Body of pancreas (tissue), 4 donors: ENCODE data around the gene AGBL4.

ENCODE experiments used
- POLR2A ChIP-seq, 3 donors: fragments of 450-650 bp; IDR thresholded peaks; one replicate each; pipeline ENCODE4 v1.6.1; 2016; ENCODE audit warnings: antibody characterized with exemption in 3 of 3, mild to moderate bottlenecking in 2 of 3
- TF ChIP-seq, protein P1 (sequence below), 7 experiments: fragments of 450-650 bp in 4 of 7; fragments of 200-600 bp in 3 of 7; sonication (generic) in 3 of 7; IDR thresholded peaks; one replicate each; pipeline ENCODE4 v1.5.1; 2016 to 2019; ENCODE audit warnings: antibody characterized with exemption in 7 of 7

DNA sequence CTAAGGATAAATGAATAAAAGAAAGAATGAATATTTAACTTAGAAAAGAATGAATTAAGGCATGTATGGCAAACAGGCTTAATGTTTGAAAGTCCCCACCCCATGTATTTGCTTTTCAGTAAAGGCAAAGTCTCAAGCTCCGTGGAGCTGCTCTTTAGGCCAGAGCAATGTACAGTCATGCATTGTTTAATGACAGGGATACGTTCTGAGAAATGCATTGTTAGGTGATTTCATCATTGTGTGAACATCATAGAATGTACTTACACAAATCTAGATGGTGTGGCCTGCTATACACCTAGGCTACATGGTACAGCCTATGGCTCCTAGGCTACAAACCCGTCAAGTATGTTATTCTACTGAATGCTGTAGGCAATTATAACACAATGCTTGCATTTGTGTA lies 1500.2 kb downstream of the AGBL4 start:
- TF ChIP-seq, protein P1, sequence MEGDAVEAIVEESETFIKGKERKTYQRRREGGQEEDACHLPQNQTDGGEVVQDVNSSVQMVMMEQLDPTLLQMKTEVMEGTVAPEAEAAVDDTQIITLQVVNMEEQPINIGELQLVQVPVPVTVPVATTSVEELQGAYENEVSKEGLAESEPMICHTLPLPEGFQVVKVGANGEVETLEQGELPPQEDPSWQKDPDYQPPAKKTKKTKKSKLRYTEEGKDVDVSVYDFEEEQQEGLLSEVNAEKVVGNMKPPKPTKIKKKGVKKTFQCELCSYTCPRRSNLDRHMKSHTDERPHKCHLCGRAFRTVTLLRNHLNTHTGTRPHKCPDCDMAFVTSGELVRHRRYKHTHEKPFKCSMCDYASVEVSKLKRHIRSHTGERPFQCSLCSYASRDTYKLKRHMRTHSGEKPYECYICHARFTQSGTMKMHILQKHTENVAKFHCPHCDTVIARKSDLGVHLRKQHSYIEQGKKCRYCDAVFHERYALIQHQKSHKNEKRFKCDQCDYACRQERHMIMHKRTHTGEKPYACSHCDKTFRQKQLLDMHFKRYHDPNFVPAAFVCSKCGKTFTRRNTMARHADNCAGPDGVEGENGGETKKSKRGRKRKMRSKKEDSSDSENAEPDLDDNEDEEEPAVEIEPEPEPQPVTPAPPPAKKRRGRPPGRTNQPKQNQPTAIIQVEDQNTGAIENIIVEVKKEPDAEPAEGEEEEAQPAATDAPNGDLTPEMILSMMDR (IDR thresholded peaks at IDR 0.05) = no peak
- TF ChIP-seq POLR2A (IDR thresholded peaks at IDR 0.05) = no peak
